Kidney (tissue), 22 donors: ENCODE data around the gene TMEM61. TPM values are rescaled to one million over a fixed set of nuclear protein-coding genes. Genes with fewer than 3 reads are reported as not detected.
A peak's percentile ranks its signal among the peaks of the same experiment; 100 is the strongest.
"Not testable (repeated sequence)": the region's sequence is repeated elsewhere in the genome, so short reads cannot be mapped to it uniquely, and the experiment has no call there.

Experiments
- DNase-seq, 5 donors: peaks; one replicate each; pipeline ENCODE4 v3.0.0-alpha.2; 2013 to 2020
- FAIRE-seq: peaks from 2 replicates; lab custom pipeline; 2012; peaks lifted over from hg19 to GRCh38; lab: Jason Lieb, UNC
- H3K27ac ChIP-seq, 2 donors: one replicate each; pipeline ENCODE4 v1.7.0; 2013; ENCODE audit warnings: low read depth in 2 of 2, low read length in 2 of 2, inconsistent platforms in 1 of 2
- H3K27me3 ChIP-seq: one replicate; pipeline ENCODE4 v1.7.1; 2013; ENCODE audit warnings: low read length, inconsistent platforms; ENCODE audit not compliant: control insufficient read depth, insufficient read depth
- H3K36me3 ChIP-seq, 3 donors: one replicate each; pipeline versions ENCODE4 v1.7.0 to v1.7.1; 2013; ENCODE audit warnings: low read length in 3 of 3, control low read depth in 1 of 3, inconsistent platforms in 1 of 3; ENCODE audit not compliant: insufficient read depth in 3 of 3, control insufficient read depth in 2 of 3
- H3K4me1 ChIP-seq, 3 donors: one replicate each; pipeline versions ENCODE4 v1.7.0 to v1.7.1; 2013; ENCODE audit warnings: low read length in 3 of 3, inconsistent platforms in 1 of 3, low read depth in 1 of 3; ENCODE audit not compliant: control insufficient read depth in 2 of 3, insufficient read depth in 2 of 3
- H3K4me3 ChIP-seq, 3 donors: one replicate each; pipeline versions ENCODE4 v1.7.0 to v1.8.1; 2013; ENCODE audit warnings: low read length in 3 of 3, control low read depth in 1 of 3, inconsistent platforms in 1 of 3
- H3K9ac ChIP-seq, 3 donors: one replicate each; pipeline versions ENCODE4 v1.7.0 to v1.7.1; 2013; ENCODE audit warnings: low read length in 3 of 3, control low read depth in 1 of 3, inconsistent platforms in 1 of 3
- H3K9me3 ChIP-seq, 3 donors: one replicate each; pipeline versions ENCODE4 v1.7.0 to v1.7.1; 2013; ENCODE audit warnings: low read length in 3 of 3, control low read depth in 1 of 3, inconsistent platforms in 1 of 3; ENCODE audit not compliant: control insufficient read depth in 2 of 3, insufficient read depth in 1 of 3
- CTCF ChIP-seq: IDR thresholded peaks from 3 replicates; pipeline ENCODE4 v1.5.1; 2012; ENCODE audit warnings: mild to moderate bottlenecking, moderate library complexity, borderline replicate concordance; ENCODE audit not compliant: insufficient read depth; ENCODE audit errors: extremely low read depth
- intact Hi-C: fragments of 100-400 bp; cut with DNase I; formaldehyde crosslinking; loops from one replicate; pipeline ENCODE4 v1.11.1; 2022
- long read RNA-seq, 10 donors: library from polyadenylated mRNA in 1 of 10; unstranded in 1 of 10; transcript quantifications; one replicate each; pipeline ENCODE4 v2.0.0 and lab custom pipeline, GENCODE V29; 2021 to 2026
- polyA plus RNA-seq: library from polyadenylated mRNA; stranded (reverse); fragments of 350-450 nt; fragmentation: Illumina TruSeq; extraction: RNeasy Lipid Tissue Mini Kit (QIAGEN cat#74804); gene quantifications from one replicate; pipeline ENCODE4 v1.2.3, GENCODE V29; 2014; ENCODE audit warnings: low read depth, low replicate concordance; ENCODE audit not compliant: insufficient read depth
- total RNA-seq: library from RNA; stranded (reverse); fragmentation: NEBNext Ultra II Directional; extraction: Animal tissue kit (Norgen Biotek cat#: 25700); gene quantifications from one replicate; pipeline ENCODE4 v1.2.1, GENCODE V29; 2021
- donor health status: control.
- donor health status: control.
- donor health status: control.
- donor health status: control.
- donor health status: control.
- donor health status: DM: yes; HTN: yes; CAD: no.
- donor health status: Normal renal cell carcinoma (clear cell type).

The TMEM61 gene
- total RNA-seq (7.0 TPM), polyA plus RNA-seq (42.7 TPM)
- long read RNA-seq, donor 1, result 0 reads
- long read RNA-seq, donor 2, partial matches to known transcripts, result 0 of 2 reads
- long read RNA-seq, donor 2, other reads (novel, unspliced or antisense), result 0 of 2 reads
- long read RNA-seq, donor 3, result 0 reads
- long read RNA-seq, donor 4, result 0 reads
- long read RNA-seq, donor 5, result 0 reads
- long read RNA-seq, donor 6, partial matches to known transcripts, result 0 of 2 reads
- long read RNA-seq, donor 6, other reads (novel, unspliced or antisense), result 0 of 2 reads
- long read RNA-seq, donor 7, transcript TMEM61-201 (3 exons, 1,097 nt), result major isoform, 9 of 20 reads
- long read RNA-seq, donor 7, partial matches to known transcripts, result 0 of 20 reads
- long read RNA-seq, donor 7, other reads (novel, unspliced or antisense), result 11 of 20 reads
- long read RNA-seq, donor 8, partial matches to known transcripts, result 0 of 2 reads
- long read RNA-seq, donor 8, other reads (novel, unspliced or antisense), result 0 of 2 reads
- long read RNA-seq, donor 9, result 0 reads
- long read RNA-seq, donor 10, partial matches to known transcripts, result 0 of 3 reads
- long read RNA-seq, donor 10, other reads (novel, unspliced or antisense), result 0 of 3 reads

- H3K27ac ChIP-seq, result peak within 1 kb of the TSS; percentile 51 to 72
- no peaks in the 10 kb centered on the region for H3K36me3 ChIP-seq
- H3K9me3 ChIP-seq, result no peaks in the 10 kb centered on the region
- peaks cover 3% of the 10 kb centered on the region for H3K27me3 ChIP-seq
- FAIRE-seq, result no peak
- peaks cover 0 to 14% (median 4%) of the 10 kb centered on the region in 3 donors for H3K4me1 ChIP-seq
- peak within 1 kb of the TSS in 2 of 3 donors; percentile 52 to 55 for H3K4me3 ChIP-seq
- intact Hi-C loops, result no loop called here
- no peak for TF ChIP-seq CTCF
- H3K9ac ChIP-seq, result peak within 1 kb of the TSS in 1 of 3 donors; percentile 34
- DNase-seq, result peak in 4 of 5 donors; percentile 47 to 72 (median 57)
Measured at GRCh38 chr1:54980528-54981241, at the start of gene TMEM61. TSS of gene TMEM61 (plus strand) at chr1:54980628. CDS start at chr1:54981066, 438 bp downstream.

DNA sequence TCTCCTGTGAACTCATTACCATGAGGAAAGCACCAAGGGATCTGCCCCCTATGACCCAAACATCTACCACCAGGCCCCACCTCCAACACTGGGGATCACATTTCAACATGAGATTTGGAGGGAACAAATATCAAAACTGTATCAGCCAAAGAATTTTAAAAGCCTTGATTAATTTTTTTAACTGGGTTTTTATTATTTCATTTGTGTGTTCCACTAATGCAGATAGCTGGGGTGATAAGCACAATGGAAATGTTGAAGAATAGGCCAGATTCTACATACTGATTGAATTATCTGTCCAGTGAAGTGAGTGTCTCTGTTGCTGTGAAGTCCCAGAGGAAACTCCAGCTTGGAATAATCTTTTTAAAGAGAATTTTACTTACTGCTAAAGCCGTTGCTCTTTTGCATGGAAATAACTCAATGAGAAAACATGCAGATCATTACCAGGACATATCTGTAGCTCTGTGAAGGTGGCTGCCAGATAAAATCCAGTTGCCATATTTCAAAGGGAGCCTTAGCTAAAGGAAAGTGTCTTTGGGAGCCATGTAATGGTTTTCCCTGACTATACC, 49.1 kb upstream of the TMEM61 start:
- no peaks in the 10 kb centered on the region for H3K27me3 ChIP-seq
- DNase-seq, result no peak
- intact Hi-C loops, result no loop called here
- H3K9me3 ChIP-seq, result no peaks in the 10 kb centered on the region
- H3K4me1 ChIP-seq, result peaks cover 0 to 7% (median 3%) of the 10 kb centered on the region in 3 donors
- TF ChIP-seq CTCF, result no peak
- H3K4me3 ChIP-seq, result no peak overlapping the region
- no peak overlapping the region for H3K9ac ChIP-seq
- no peaks in the 10 kb centered on the region for H3K36me3 ChIP-seq
- no peak overlapping the region for H3K27ac ChIP-seq
- no peak for FAIRE-seq

GRCh38 chr1:54934081-54934480, 46.3 kb upstream of the TMEM61 start:
- intact Hi-C loops, H3K27ac ChIP-seq, H3K27me3 ChIP-seq, H3K36me3 ChIP-seq, H3K9me3 ChIP-seq, H3K4me3 ChIP-seq, H3K9ac ChIP-seq, H3K4me1 ChIP-seq, FAIRE-seq, DNase-seq: not testable (repeated sequence)
